CD4-positive, alpha-beta T cell treated with Interleukin-15 for 1 hour (primary cell): Measurements from ENCODE around the gene PGM3.

Experiments
- DNase-seq: peaks from one replicate; pipeline ENCODE4 v3.0.0-alpha.2; 2020

PGM3 gene

GRCh38 chr6:83183082-83183828 is 9.8 kb downstream of the PGM3 start:
- no peak for DNase-seq

GRCh38 chr6:83182114-83182513 is 11.0 kb downstream of the PGM3 start:
- no peak for DNase-seq

- DNase-seq: no peak
These were observed 12.6 kb downstream of the PGM3 start for GRCh38 chr6:83180426-83180950.

GRCh38 chr6:83176246-83176645 is 16.8 kb downstream of the PGM3 start:
- DNase-seq: no peak

- DNase-seq: no peak
These were observed 23.6 kb downstream of the PGM3 start for GRCh38 chr6:83169511-83169910.

GRCh38 chr6:83169106-83169505 is 24.0 kb downstream of the PGM3 start:
- DNase-seq: no peak

GRCh38 chr6:83168556-83168955 is 24.5 kb downstream of the PGM3 start:
- DNase-seq: no peak

GRCh38 chr6:83167726-83168278 is 25.3 kb downstream of the PGM3 start:
- no peak for DNase-seq

GRCh38 chr6:83160167-83160566 is 32.9 kb downstream of the PGM3 start:
- no peak for DNase-seq

- DNase-seq: no peak
These were observed 37.3 kb downstream of the PGM3 start for GRCh38 chr6:83155794-83156193.

GRCh38 chr6:83153883-83154521 is 39.1 kb downstream of the PGM3 start:
- no peak for DNase-seq

- no peak for DNase-seq
These were observed 40.2 kb downstream of the PGM3 start for GRCh38 chr6:83152913-83153312.

GRCh38 chr6:83151114-83151513 is 42.0 kb downstream of the PGM3 start:
- no peak for DNase-seq

GRCh38 chr6:83138758-83139157 is 54.3 kb downstream of the PGM3 start:
- DNase-seq: no peak

- no peak for DNase-seq
These were observed 54.8 kb downstream of the PGM3 start for GRCh38 chr6:83138118-83138722.

GRCh38 chr6:83132121-83132520 is 60.9 kb downstream of the PGM3 start:
- DNase-seq: no peak

GRCh38 chr6:83127976-83128375 is 65.1 kb downstream of the PGM3 start:
- DNase-seq: no peak

- DNase-seq: no peak
These were observed 65.8 kb downstream of the PGM3 start for GRCh38 chr6:83127258-83127657.

- no peak for DNase-seq
These were observed 66.3 kb downstream of the PGM3 start for GRCh38 chr6:83126807-83127206.

GRCh38 chr6:83126223-83126622 is 66.8 kb downstream of the PGM3 start:
- DNase-seq: no peak

GRCh38 chr6:83125425-83125824 is 67.6 kb downstream of the PGM3 start:
- no peak for DNase-seq

GRCh38 chr6:83124553-83124952 is 68.5 kb downstream of the PGM3 start:
- no peak for DNase-seq

- DNase-seq: no peak
These were observed 73.2 kb downstream of the PGM3 start for GRCh38 chr6:83119742-83120300.
